Rectal smooth muscle tissue (tissue), 1 donor: ENCODE data around the gene AIMP1.
A peak's percentile ranks its signal among the peaks of the same experiment; 100 is the strongest.
"Not testable (repeated sequence)": the region's sequence is repeated elsewhere in the genome, so short reads cannot be mapped to it uniquely, and the experiment has no call there.

Source experiments
- H3K27ac ChIP-seq: one replicate; pipeline ENCODE4 v1.7.0; 2013; ENCODE audit warnings: low read depth, low read length, inconsistent platforms
- H3K27me3 ChIP-seq: one replicate; pipeline ENCODE4 v1.7.0; 2013; ENCODE audit warnings: low read length; ENCODE audit not compliant: control insufficient read depth, insufficient read depth
- H3K36me3 ChIP-seq: one replicate; pipeline ENCODE4 v1.7.0; 2013; ENCODE audit warnings: low read length; ENCODE audit not compliant: control insufficient read depth, insufficient read depth
- H3K4me1 ChIP-seq: one replicate; pipeline ENCODE4 v1.7.0; 2013; ENCODE audit warnings: low read length; ENCODE audit not compliant: control insufficient read depth, insufficient read depth
- H3K4me3 ChIP-seq: one replicate; pipeline ENCODE4 v1.7.0; 2013; ENCODE audit warnings: low read length
- H3K9ac ChIP-seq: one replicate; pipeline ENCODE4 v1.7.0; 2013; ENCODE audit warnings: low read length

AIMP1 gene

GRCh38 chr4:106316773-106317409, 541 bp downstream of the AIMP1 start:
- H3K27me3 ChIP-seq = no peaks in the 10 kb centered on the region
- no peaks in the 10 kb centered on the region for H3K36me3 ChIP-seq
- H3K4me1 ChIP-seq = peaks cover 17% of the 10 kb centered on the region

GRCh38 chr4:106317815-106318214, 1.5 kb downstream of the AIMP1 start:
- Histone ChIP-seq H3K4me1 (peaks cover 17% of the 10 kb centered on the region), H3K4me3 (peak overlapping the region; percentile 92), H3K9ac (no peak overlapping the region), H3K27ac (no peak overlapping the region), H3K27me3 (no peaks in the 10 kb centered on the region), H3K36me3 (no peaks in the 10 kb centered on the region)

More at GRCh38 chr4:106316773-106317409, 541 bp downstream of the AIMP1 start:
- peak overlapping the region; percentile 91 for H3K9ac ChIP-seq
- H3K4me3 ChIP-seq = peak overlapping the region; percentile 92
- H3K27ac ChIP-seq = peak overlapping the region; percentile 97

GRCh38 chr4:106318511-106318910, 2.2 kb downstream of the AIMP1 start:
- Histone ChIP-seq H3K4me1 (peaks cover 17% of the 10 kb centered on the region), H3K9ac (no peak overlapping the region), H3K27ac (no peak overlapping the region), H3K36me3 (no peaks in the 10 kb centered on the region), H3K27me3 (no peaks in the 10 kb centered on the region), H3K4me3 (no peak overlapping the region)

- Histone ChIP-seq H3K36me3 (no peaks in the 10 kb centered on the region), H3K4me1 (peaks cover 13% of the 10 kb centered on the region), H3K4me3 (no peak overlapping the region), H3K27ac (no peak overlapping the region), H3K27me3 (no peaks in the 10 kb centered on the region), H3K9ac (no peak overlapping the region)
These were observed 3.9 kb downstream of the AIMP1 start for GRCh38 chr4:106320235-106320634.

GRCh38 chr4:106321168-106321567, 4.8 kb downstream of the AIMP1 start:
- not testable (repeated sequence) for H3K36me3 ChIP-seq, H3K27me3 ChIP-seq, H3K4me3 ChIP-seq, H3K9ac ChIP-seq, H3K27ac ChIP-seq
- H3K4me1 ChIP-seq = peaks cover 11% of the 10 kb centered on the region

- not testable (repeated sequence) for H3K4me3 ChIP-seq, H3K27me3 ChIP-seq, H3K27ac ChIP-seq, H3K36me3 ChIP-seq, H3K9ac ChIP-seq
- H3K4me1 ChIP-seq = peaks cover 11% of the 10 kb centered on the region
These were observed 5.5 kb downstream of the AIMP1 start for GRCh38 chr4:106321814-106322213.

- H3K4me3 ChIP-seq = no peak overlapping the region
- no peaks in the 10 kb centered on the region for H3K27me3 ChIP-seq
- no peak overlapping the region for H3K9ac ChIP-seq
- H3K4me1 ChIP-seq = no peaks in the 10 kb centered on the region
- H3K27ac ChIP-seq = no peak overlapping the region
- peaks cover 8% of the 10 kb centered on the region for H3K36me3 ChIP-seq
These were observed 6.8 kb downstream of the AIMP1 start for GRCh38 chr4:106323119-106323518.

GRCh38 chr4:106325800-106326199, 9.4 kb downstream of the AIMP1 start:
- Histone ChIP-seq H3K27ac (no peak overlapping the region), H3K36me3 (peaks cover 13% of the 10 kb centered on the region)

GRCh38 chr4:106329041-106329618, 12.8 kb downstream of the AIMP1 start:
- Histone ChIP-seq H3K4me3 (no peak overlapping the region), H3K9ac (no peak overlapping the region), H3K27me3 (no peaks in the 10 kb centered on the region), H3K4me1 (no peaks in the 10 kb centered on the region), H3K36me3 (peaks cover 20% of the 10 kb centered on the region), H3K27ac (no peak overlapping the region)

More at GRCh38 chr4:106325800-106326199, 9.4 kb downstream of the AIMP1 start:
- H3K27me3 ChIP-seq = no peaks in the 10 kb centered on the region
- H3K4me1 ChIP-seq = no peaks in the 10 kb centered on the region
- H3K9ac ChIP-seq = no peak overlapping the region
- H3K4me3 ChIP-seq = no peak overlapping the region

- Histone ChIP-seq H3K4me3 (no peak overlapping the region), H3K27ac (no peak overlapping the region), H3K4me1 (no peaks in the 10 kb centered on the region), H3K27me3 (no peaks in the 10 kb centered on the region), H3K36me3 (peaks cover 20% of the 10 kb centered on the region), H3K9ac (no peak overlapping the region)
These were observed 16.8 kb downstream of the AIMP1 start for GRCh38 chr4:106333186-106333585.

- Histone ChIP-seq H3K36me3 (peaks cover 16% of the 10 kb centered on the region), H3K4me1 (no peaks in the 10 kb centered on the region)
These were observed 18.6 kb downstream of the AIMP1 start for GRCh38 chr4:106334741-106335470.

GRCh38 chr4:106336618-106337017, 20.3 kb downstream of the AIMP1 start:
- H3K36me3 ChIP-seq = peaks cover 11% of the 10 kb centered on the region
- H3K4me3 ChIP-seq = no peak overlapping the region
- H3K4me1 ChIP-seq = no peaks in the 10 kb centered on the region
- H3K27me3 ChIP-seq = no peaks in the 10 kb centered on the region
- H3K9ac ChIP-seq = no peak overlapping the region
- H3K27ac ChIP-seq = no peak overlapping the region

More at GRCh38 chr4:106334741-106335470, 18.6 kb downstream of the AIMP1 start:
- no peaks in the 10 kb centered on the region for H3K27me3 ChIP-seq
- H3K4me3 ChIP-seq = no peak overlapping the region
- H3K9ac ChIP-seq = no peak overlapping the region
- no peak overlapping the region for H3K27ac ChIP-seq
